NT2/D1 (cell line): ENCODE results near the gene RHOF.

Experiments used
- SUZ12 ChIP-seq: IDR thresholded peaks from 2 replicates; pipeline ENCODE4 v1.6.1; 2011; ENCODE audit not compliant: insufficient read length, insufficient read depth; ENCODE audit errors: extremely low read depth
- YY1 ChIP-seq: IDR thresholded peaks from 2 replicates; pipeline ENCODE4 v1.6.1; 2011; ENCODE audit not compliant: insufficient read length, insufficient read depth
- ZNF274 ChIP-seq: IDR thresholded peaks from 2 replicates; pipeline ENCODE4 v1.6.1; 2011; ENCODE audit warnings: mild to moderate bottlenecking, low read depth, low read length

- no peak for TF ChIP-seq SUZ12
- no peak for TF ChIP-seq ZNF274
- no peak for TF ChIP-seq YY1
Observed at GRCh38 chr12:121830134-121830533, 36.6 kb upstream of the RHOF start.
